HG03571 (cell line): ENCODE data around the gene ALKBH5.

Experiments used
- ATAC-seq: cut with Tn5 transposase; IDR thresholded peaks from one replicate; pipeline ENCODE4 v1.9.1; 2021; ENCODE audit not compliant: unreplicated experiment

Gene ALKBH5

DNA sequence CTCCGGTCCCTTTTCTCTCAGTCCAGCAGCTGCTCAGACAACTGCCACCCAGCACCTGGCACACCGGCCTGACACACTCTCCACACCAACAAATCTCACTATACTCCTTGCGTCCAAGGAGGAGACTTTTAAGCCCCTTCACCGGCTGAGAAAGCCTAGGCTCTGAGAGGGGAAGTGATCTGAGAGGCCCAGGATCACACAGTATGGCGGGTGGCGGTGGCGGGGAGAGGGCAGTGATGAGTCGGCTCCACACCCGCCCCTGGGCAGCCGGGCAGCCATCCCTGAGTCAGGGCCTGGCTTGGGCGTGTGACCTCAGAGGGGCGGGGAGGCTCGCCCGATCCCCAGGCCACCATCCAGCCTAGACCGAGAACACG is 74.3 kb downstream of the ALKBH5 start:
- no peak for ATAC-seq

DNA sequence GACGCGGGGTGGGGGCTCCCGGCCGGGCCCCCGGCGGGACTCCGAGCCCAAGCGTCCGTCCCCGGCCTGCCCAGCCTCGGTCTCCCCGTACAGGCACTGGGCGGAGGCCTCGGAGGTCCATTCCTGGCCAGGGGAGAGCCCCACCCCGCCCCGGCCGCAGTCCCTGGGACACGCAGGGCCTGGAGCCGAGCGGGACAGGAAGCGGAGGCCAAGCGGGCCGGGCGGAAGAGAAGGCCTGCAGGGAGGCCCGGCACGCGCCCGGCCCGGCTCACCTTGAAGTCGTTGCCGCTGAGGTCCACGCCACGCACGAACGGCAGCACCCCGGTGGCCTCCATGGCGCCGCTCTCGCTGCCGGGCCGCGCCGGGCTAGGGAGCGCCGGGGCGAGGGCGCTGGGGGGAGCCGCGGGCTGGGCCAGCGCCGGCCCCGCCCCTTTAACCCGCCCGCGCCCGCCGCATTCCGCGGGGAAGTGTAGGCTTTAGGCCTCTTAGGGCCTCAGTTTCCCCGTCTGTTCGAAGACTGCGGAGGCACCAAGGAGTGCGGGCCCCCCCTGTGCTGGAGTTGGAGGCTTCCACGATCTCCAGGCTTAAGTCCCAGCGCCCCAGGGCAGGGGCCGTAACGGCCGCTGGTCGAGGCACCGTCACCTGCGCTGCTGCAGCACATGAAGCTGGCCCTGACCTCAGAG is 74.9 kb downstream of the ALKBH5 start, which contains the start of gene FLII:
TSS of gene FLII (minus strand) at position 383 of the 683 bp plus-strand sequence. CDS start at position 335, 48 bp downstream.
- no peak for ATAC-seq
